D721Med (cell line): Measurements from ENCODE around the gene RIBC1.

ENCODE experiments used
- DNase-seq: peaks from one replicate; pipeline ENCODE4 v3.0.0; 2011; ENCODE audit warnings: low spot score; ENCODE audit not compliant: insufficient read length
- FAIRE-seq: peaks from 2 replicates; lab custom pipeline; 2011; peaks lifted over from hg19 to GRCh38; lab: Jason Lieb, UNC
- CTCF ChIP-seq: IDR thresholded peaks from 2 replicates; pipeline ENCODE4 v1.5.1; 2012; ENCODE audit warnings: mild to moderate bottlenecking, control low read depth; ENCODE audit not compliant: insufficient read depth; ENCODE audit errors: missing control alignments

RIBC1 gene

DNA sequence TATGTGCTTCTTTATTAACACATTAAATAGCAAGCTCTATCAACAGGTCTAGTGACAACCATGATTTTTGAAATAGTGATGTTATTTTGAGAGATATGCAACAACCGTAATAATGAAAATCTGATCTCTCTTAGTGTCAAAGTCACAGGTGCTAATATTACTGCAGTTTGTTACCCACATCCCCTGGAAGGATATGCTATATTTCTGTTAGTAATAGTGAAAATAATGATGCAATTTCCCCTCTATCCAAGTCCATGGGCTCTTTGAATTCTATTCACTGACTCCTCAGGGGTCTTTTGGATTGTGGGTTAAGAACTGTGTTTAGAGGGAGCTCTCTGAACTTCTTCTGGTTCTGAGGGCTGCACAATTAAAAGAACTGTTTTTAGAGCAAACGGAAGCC lies 14.5 kb downstream of the RIBC1 start:
- FAIRE-seq (no peak), DNase-seq (no peak)
- TF ChIP-seq CTCF, result no peak

- no peak for FAIRE-seq
- no peak for TF ChIP-seq CTCF
- no peak for DNase-seq
Measured at GRCh38 chrX:53438174-53438831, 15.6 kb downstream of the RIBC1 start.

DNA sequence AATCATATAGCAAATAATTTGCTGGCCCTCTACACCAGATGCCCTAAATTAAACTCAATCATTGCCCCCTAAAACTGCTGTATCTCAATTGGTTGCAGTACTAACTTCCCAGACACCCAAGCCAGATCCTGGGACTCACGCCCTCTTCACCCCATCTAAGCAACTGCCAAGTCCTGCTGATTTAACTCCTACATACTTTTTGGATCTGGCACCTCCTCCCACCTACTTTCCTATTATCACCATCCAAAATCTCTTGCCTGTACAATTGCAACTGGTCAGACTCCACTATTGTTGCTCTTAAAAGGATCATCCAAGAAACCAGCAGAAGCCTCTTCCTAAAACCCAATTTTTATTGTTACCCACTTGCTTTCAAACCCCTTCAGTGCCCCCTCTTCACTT lies 16.2 kb downstream of the RIBC1 start:
- no peak for TF ChIP-seq CTCF
- DNase-seq, result no peak
- no peak for FAIRE-seq

DNA sequence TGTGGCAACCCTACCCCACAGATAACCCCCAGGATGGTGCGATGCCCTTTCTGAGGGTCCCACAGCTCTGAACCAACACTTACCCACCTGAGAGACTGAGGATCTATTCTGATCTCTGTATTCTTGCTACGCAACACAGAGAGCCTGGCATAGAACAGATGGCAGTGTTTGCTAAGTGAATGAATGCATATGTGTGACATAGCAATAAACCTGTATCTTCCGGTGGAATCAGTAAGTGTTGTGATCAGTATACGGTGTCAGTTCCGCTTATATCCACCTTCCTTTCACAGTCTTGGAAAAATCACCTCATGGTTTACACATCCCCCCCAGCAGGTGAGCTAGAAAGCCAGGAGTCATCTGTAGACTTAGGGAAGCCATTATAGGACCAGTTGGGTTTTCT lies 17.4 kb downstream of the RIBC1 start:
- TF ChIP-seq CTCF, result no peak
- FAIRE-seq (no peak), DNase-seq (no peak)

GRCh38 chrX:53440621-53441517 lies 18.2 kb downstream of the RIBC1 start:
- TF ChIP-seq CTCF, result no peak
- no peak for DNase-seq
- FAIRE-seq, result no peak

DNA sequence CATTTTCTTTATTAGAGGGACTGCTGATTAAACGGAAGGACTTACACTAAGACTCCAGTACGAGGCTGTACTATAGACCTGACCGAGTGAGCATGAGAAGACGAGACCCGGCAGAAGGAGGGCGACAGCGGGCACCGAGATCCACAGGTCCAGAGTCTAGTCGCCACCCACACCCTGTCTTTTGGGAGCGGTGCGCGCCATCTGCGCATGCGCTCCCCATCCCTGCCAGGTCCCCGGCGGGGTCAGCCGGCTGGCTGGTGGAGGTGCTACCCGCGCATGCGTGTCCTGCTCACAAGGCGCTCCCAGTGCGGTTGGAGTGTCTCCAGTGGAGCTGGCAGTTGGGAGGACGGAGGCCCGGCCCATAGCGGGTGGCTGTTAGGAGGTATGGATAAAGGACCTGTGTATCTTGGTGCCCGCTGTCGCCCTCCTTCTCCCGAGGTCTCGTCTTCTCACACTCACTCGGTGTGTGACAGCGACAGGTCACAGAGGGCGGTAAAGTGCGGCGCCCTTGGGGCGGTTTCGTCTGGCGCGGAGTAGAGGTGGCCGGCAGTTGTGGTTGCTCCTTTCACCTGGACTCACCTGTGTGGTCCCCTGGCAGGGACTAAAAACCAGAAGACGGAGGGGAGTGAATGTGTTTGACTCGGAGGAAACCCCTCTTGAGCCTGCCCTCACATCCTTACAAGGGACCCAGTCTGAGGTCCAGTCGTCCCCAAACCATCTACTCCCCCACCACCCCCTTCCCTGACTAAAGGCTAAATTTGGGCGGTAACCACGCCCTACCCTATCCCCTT lies 19.1 kb downstream of the RIBC1 start:
- FAIRE-seq, result no peak
- no peak for TF ChIP-seq CTCF
- DNase-seq, result peak; percentile 82
